ENCODE measurements around the gene SH3TC1. TPM values are rescaled to one million over a fixed set of nuclear protein-coding genes. Genes with fewer than 3 reads are reported as not detected.

Gene SH3TC1
- 6.7 and 8.1 TPM in 2 replicates for total RNA-seq

DNA sequence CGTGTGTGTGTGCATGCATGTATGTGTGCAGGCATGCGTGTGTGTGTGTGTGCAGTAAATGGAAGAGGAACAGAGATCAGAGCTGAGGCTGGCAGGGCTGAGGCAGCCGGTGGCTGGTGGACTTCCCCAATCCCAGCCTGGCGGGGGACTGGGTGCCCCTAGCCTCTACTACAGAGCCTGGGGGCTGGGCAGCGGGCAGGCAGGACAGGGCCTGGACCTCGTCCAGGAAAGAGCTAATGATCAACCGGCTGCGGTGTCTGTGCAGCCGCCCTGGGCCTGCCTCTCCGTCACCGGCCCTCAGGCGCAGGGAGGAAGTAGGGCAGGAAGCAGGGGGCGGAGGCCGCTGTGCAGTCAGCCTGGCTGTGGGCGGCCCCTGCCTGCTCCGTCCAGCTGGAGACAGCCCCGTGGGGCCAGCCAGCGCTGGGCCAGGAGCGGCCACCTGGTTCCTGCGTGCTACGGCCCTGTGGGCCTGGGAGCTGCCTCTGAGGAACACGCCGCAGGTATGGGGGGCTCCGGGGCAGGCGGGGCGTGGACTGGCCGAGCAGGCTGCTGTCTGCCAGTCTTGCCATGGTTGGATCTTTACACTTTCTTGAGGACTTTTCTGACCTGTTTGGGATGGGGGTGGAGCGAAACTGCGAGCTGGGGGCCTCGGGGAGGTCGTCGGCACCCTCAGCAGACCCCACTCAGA is at the start of gene SH3TC1:
Gene SH3TC1 (plus strand): TSS at position 385 of the 688 bp plus-strand sequence. CDS start 5,905 bp downstream, outside the sequence.

DNA sequence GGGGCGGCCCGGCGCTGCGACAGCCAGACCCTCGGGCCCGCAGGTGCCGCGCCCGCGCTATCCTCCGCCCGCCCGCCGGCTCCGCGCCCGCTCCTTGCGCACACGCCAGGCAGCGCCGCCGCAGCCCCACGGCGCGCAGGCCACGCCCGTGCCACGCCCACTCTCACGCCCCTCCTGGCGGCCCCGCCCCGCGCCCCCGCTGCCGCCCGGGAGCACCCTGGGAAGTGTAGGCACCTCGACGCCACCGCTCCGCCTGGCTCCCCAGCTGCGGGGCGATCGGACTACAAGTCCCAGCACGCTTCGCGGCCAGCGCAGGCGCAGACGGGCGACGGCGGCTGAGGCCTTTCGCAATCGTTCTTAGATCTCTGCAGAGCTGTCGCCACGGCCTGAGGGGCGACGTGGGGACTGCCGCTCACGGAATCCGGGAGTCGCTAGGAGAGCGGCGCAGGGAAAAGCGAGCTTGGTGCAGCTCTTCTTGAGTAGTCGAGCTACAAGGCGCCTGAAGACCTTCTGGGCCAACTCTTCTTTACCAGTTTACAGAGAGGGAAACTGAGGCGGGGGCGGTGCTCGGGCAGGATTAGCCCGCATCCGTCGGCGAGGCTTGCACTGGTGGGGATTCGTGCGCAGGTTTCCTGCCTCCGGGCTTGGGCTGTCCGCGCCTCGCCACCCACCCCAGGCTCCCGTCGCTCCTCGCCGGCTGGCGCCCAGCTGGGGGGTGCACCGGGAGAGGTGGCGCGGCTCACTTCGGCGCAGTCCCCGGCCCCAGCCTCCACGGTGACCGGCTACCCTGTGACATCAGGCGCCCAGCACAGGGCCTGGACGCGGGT is 40.2 kb upstream of the SH3TC1 start, which contains the start of gene ABLIM2:
Gene ABLIM2 (minus strand): TSS at position 104 of the 827 bp plus-strand sequence. CDS start 124 bp downstream, outside the sequence.

DNA sequence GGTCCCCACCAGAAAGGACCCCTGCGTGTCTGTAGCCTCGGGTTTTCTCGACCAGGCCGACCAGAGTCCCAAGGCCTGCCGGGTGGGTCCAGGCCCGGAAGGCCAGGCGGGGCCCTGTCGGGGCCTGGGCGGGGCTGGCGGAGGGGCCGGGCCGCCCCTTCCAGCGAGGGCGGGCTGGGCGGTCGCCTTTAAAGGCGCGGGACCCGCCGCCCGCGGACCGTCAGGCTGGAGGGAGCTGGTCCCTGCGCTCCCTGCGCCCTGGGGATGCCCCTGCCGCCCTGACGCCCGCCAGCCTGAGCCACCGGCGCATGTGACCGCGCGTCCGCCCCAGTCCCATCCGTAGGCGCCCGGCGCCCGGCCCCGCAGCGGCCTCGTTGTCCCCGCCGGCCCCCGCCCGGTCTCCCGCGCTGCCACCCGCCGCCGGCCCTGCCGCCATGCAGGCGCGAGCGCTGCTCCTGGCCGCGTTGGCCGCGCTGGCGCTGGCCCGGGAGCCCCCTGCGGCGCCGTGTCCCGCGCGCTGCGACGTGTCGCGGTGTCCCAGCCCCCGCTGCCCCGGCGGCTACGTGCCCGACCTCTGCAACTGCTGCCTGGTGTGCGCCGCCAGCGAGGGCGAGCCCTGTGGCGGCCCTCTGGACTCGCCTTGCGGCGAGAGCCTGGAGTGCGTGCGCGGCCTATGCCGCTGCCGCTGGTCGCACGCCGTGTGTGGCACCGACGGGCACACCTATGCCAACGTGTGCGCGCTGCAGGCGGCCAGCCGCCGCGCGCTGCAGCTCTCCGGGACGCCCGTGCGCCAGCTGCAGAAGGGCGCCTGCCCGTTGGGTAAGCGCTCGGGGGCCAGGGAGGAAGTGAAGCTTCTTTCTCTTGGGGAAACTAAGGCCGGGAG is 70.7 kb downstream of the SH3TC1 start, which contains the start of gene HTRA3:
Gene HTRA3 (plus strand): TSS at position 220 of the 883 bp plus-strand sequence. CDS start 215 bp downstream, at position 435.

Other genes starting within 250 kb of the SH3TC1 start
- not detected in 2 replicates for gene ABLIM2, start 40.5 kb upstream of the SH3TC1 start, total RNA-seq
- gene HTRA3, start 70.5 kb downstream of the SH3TC1 start, total RNA-seq: 0.35 and 0.86 TPM in 2 replicates
- 36.2 and 45.6 TPM in 2 replicates for gene ACOX3, start 241.4 kb downstream of the SH3TC1 start, total RNA-seq
- gene TRMT44, start 241.5 kb downstream of the SH3TC1 start, total RNA-seq: 11.5 and 25.1 TPM in 2 replicates